ENCODE measurements around the gene GAS5. TPM values are rescaled to one million over a fixed set of nuclear protein-coding genes. Genes with fewer than 3 reads are reported as not detected.
A peak's percentile ranks its signal among the peaks of the same experiment; 100 is the strongest.

GAS5 gene
- total and polyA plus RNA-seq, 2 of the 8 experiments (the other 6 are each of a cell fraction or from before 2014, with no cell fraction given): 799 to 1,238 TPM

DNA sequence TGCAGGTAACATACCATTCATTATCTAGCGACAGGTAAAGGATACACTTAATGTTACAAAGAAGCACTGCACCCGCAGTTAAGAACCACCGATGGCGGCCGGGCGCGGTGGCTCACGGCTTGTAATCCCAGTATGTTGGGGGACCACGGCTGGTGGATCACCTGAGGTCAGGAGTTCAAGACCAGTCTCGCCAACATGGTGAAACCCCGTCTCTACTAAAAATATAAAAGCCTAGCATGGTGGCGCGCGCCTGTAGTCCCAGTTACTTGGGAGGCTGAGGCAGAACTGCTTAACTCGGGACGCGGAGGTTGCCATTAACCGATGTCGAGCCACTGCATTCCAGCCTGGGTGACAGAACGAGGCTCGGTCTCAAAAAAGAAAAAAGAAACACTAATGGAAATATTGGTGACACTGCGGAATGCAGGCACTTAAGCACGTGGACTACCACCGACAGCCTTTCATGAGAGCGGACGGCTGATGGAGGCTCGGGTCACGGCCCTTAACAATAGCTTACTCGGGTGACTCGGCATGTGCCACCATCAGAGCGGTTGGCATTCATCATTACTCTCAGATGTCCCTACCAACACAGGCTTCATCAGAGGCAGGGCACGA, 542 bp downstream of the GAS5 start (continued):
- TF ChIP-seq, protein P1, sequence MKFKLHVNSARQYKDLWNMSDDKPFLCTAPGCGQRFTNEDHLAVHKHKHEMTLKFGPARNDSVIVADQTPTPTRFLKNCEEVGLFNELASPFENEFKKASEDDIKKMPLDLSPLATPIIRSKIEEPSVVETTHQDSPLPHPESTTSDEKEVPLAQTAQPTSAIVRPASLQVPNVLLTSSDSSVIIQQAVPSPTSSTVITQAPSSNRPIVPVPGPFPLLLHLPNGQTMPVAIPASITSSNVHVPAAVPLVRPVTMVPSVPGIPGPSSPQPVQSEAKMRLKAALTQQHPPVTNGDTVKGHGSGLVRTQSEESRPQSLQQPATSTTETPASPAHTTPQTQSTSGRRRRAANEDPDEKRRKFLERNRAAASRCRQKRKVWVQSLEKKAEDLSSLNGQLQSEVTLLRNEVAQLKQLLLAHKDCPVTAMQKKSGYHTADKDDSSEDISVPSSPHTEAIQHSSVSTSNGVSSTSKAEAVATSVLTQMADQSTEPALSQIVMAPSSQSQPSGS (IDR thresholded peaks at IDR 0.05; ENCODE audit: low read length): peak; percentile 80; the same call in 1 of the 2 replicates
- TF ChIP-seq RXRA (IDR thresholded peaks at IDR 0.05; ENCODE audit: insufficient read depth, low read depth, low read length) (no peak), JUN (IDR thresholded peaks at IDR 0.05; ENCODE audit: low read depth, low read length) (no peak), RFX5 (IDR thresholded peaks at IDR 0.05; ENCODE audit: borderline replicate concordance, low read depth, low read length) (no peak), SP1 (IDR thresholded peaks at IDR 0.05; ENCODE audit: low read depth, low read length) (no peak), SP2 (IDR thresholded peaks at IDR 0.05; ENCODE audit: low read length) (no peak), SAP30 (IDR thresholded peaks at IDR 0.05; ENCODE audit: insufficient read depth, insufficient replicate concordance, low read length) (peak; percentile 62), NRF1 (IDR thresholded peaks at IDR 0.05; ENCODE audit: low read depth, low read length) (no peak), TBP (IDR thresholded peaks at IDR 0.05; ENCODE audit: low read depth, low read length) (no peak), CHD1 (IDR thresholded peaks at IDR 0.05; ENCODE audit: low read depth, low read length) (0 out of 2 replicates have a peak, but pooled peaks have one; percentile 64), CEBPB (IDR thresholded peaks at IDR 0.05; ENCODE audit: low read depth, low read length) (no peak), EGR1 (IDR thresholded peaks at IDR 0.05; ENCODE audit: borderline replicate concordance, low read depth, low read length) (no peak), POU5F1 (IDR thresholded peaks at IDR 0.05; ENCODE audit: low read depth, low read length) (no peak), ASH2L (IDR thresholded peaks at IDR 0.05; ENCODE audit: low read length) (no peak), TEAD4 (IDR thresholded peaks at IDR 0.05; ENCODE audit: low read depth, low read length) (0 out of 2 replicates have a peak, but pooled peaks have one; percentile 36), RAD21 (IDR thresholded peaks at IDR 0.05 in 1 of 2, conservative IDR thresholded peaks at IDR 0.05 in 1 of 2; ENCODE audit: low read depth in 2 of 2, low read length in 2 of 2) (no peak), FOSL1 (IDR thresholded peaks at IDR 0.05; ENCODE audit: insufficient read depth, low read depth, low read length) (no peak)
- TF ChIP-seq, protein P2, sequence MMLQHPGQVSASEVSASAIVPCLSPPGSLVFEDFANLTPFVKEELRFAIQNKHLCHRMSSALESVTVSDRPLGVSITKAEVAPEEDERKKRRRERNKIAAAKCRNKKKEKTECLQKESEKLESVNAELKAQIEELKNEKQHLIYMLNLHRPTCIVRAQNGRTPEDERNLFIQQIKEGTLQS (IDR thresholded peaks at IDR 0.05; ENCODE audit: insufficient read depth, low read depth, low read length): no peak
- TF ChIP-seq, protein P3, sequence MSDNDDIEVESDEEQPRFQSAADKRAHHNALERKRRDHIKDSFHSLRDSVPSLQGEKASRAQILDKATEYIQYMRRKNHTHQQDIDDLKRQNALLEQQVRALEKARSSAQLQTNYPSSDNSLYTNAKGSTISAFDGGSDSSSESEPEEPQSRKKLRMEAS (IDR thresholded peaks at IDR 0.05): peak; percentile 70; the same call in 1 of the 2 replicates
- TF ChIP-seq, protein P4, sequence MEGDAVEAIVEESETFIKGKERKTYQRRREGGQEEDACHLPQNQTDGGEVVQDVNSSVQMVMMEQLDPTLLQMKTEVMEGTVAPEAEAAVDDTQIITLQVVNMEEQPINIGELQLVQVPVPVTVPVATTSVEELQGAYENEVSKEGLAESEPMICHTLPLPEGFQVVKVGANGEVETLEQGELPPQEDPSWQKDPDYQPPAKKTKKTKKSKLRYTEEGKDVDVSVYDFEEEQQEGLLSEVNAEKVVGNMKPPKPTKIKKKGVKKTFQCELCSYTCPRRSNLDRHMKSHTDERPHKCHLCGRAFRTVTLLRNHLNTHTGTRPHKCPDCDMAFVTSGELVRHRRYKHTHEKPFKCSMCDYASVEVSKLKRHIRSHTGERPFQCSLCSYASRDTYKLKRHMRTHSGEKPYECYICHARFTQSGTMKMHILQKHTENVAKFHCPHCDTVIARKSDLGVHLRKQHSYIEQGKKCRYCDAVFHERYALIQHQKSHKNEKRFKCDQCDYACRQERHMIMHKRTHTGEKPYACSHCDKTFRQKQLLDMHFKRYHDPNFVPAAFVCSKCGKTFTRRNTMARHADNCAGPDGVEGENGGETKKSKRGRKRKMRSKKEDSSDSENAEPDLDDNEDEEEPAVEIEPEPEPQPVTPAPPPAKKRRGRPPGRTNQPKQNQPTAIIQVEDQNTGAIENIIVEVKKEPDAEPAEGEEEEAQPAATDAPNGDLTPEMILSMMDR (IDR thresholded peaks at IDR 0.05; ENCODE audit: control extremely low read depth in 1 of 3, insufficient read depth in 1 of 3, low read depth in 1 of 3, low read length in 3 of 3): no peak
